Measurements from ENCODE around the gene AATK.
"Not testable (repeated sequence)": the region's sequence is repeated elsewhere in the genome, so short reads cannot be mapped to it uniquely, and the experiment has no call there.

AATK gene

DNA sequence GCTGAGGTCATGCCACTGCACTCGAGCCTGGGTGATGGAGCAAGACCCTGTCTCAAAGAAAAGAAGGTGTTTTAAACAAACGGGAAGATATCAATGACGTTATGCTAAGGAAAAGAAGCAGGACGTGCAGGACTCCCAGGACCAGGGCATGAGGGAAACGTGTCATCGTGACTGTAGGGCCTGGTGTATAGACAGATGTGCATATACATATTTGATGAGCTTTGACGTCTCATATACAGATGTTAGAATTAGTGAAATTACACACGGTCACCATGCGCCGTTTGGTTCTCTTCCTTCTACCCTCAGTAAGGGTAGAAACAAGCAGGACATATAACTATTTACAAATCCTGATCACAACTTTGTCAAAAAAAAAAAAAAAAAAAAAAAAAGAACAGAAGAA, 18.3 kb downstream of the AATK start:
- Histone ChIP-seq H3K27me3 (ENCODE audit: control insufficient read depth, insufficient read depth, low read length) (peaks cover 2% of the 10 kb centered on the region), H3K4me3 (ENCODE audit: low read length) (no peak overlapping the region), H3K4me2 (ENCODE audit: low read length) (no peak overlapping the region), H3K4me1 (ENCODE audit: control insufficient read depth, insufficient read depth, low read length) (no peaks in the 10 kb centered on the region), H3K9ac (ENCODE audit: low read depth, low read length) (no peak overlapping the region), H3K9me3 (replicated peaks; ENCODE audit: low read length) (no peaks in the 10 kb centered on the region), H3K36me3 (ENCODE audit: insufficient read depth, low read length) (no peaks in the 10 kb centered on the region)

DNA sequence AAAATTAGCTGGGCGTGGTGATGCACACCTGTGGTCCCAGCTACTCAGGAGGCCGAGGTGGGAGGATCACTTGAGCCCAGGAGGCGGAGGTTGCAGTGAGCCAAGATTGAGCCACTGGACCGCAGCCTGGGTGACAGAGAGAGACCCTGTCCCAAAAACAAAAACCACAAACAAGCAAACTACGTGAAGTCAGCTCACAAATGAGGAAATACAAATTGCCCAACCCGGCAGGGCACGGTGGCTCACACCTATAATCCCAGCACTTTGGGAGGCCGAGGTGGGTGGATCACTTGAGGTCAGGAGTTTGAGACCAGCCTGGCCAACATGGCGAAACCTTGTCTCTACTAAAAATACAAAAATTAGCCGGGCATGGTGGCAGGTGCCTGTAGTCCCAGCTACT, 19.8 kb downstream of the AATK start:
- H3K4me3 ChIP-seq (ENCODE audit: low read length); H3K4me1 ChIP-seq (ENCODE audit: control insufficient read depth, insufficient read depth, low read length); H3K9ac ChIP-seq (ENCODE audit: low read depth, low read length); H3K4me2 ChIP-seq (ENCODE audit: low read length); H3K9me3 ChIP-seq (replicated peaks; ENCODE audit: low read length); H3K36me3 ChIP-seq (ENCODE audit: insufficient read depth, low read length); H3K27me3 ChIP-seq (ENCODE audit: control insufficient read depth, insufficient read depth, low read length): not testable (repeated sequence)

GRCh38 chr17:81144423-81144781, 21.6 kb downstream of the AATK start:
- Histone ChIP-seq H3K4me1 (ENCODE audit: control insufficient read depth, insufficient read depth, low read length) (no peaks in the 10 kb centered on the region), H3K9ac (ENCODE audit: low read depth, low read length) (no peak overlapping the region), H3K4me3 (ENCODE audit: low read length) (no peak overlapping the region), H3K27me3 (ENCODE audit: control insufficient read depth, insufficient read depth, low read length) (peaks cover 2% of the 10 kb centered on the region), H3K36me3 (ENCODE audit: insufficient read depth, low read length) (no peaks in the 10 kb centered on the region), H3K4me2 (ENCODE audit: low read length) (no peak overlapping the region), H3K9me3 (replicated peaks; ENCODE audit: low read length) (no peaks in the 10 kb centered on the region)

GRCh38 chr17:81143717-81144422, 22.2 kb downstream of the AATK start:
- H3K4me2 ChIP-seq (ENCODE audit: low read length): no peak overlapping the region
- H3K9me3 ChIP-seq (replicated peaks; ENCODE audit: low read length): no peaks in the 10 kb centered on the region

GRCh38 chr17:81143200-81143527, 22.9 kb downstream of the AATK start:
- no peaks in the 10 kb centered on the region for H3K36me3 ChIP-seq (ENCODE audit: insufficient read depth, low read length)
- no peaks in the 10 kb centered on the region for H3K9me3 ChIP-seq (replicated peaks; ENCODE audit: low read length)
- H3K4me3 ChIP-seq (ENCODE audit: low read length): no peak overlapping the region
- no peaks in the 10 kb centered on the region for H3K4me1 ChIP-seq (ENCODE audit: control insufficient read depth, insufficient read depth, low read length)
- peak overlapping the region; percentile 56 for H3K9ac ChIP-seq (ENCODE audit: low read depth, low read length)
- no peaks in the 10 kb centered on the region for H3K27me3 ChIP-seq (ENCODE audit: control insufficient read depth, insufficient read depth, low read length)
- H3K4me2 ChIP-seq (ENCODE audit: low read length): no peak overlapping the region

More at GRCh38 chr17:81143717-81144422, 22.2 kb downstream of the AATK start:
- H3K27me3 ChIP-seq (ENCODE audit: control insufficient read depth, insufficient read depth, low read length): peaks cover 2% of the 10 kb centered on the region
- H3K9ac ChIP-seq (ENCODE audit: low read depth, low read length): no peak overlapping the region
- no peak overlapping the region for H3K4me3 ChIP-seq (ENCODE audit: low read length)
- no peaks in the 10 kb centered on the region for H3K4me1 ChIP-seq (ENCODE audit: control insufficient read depth, insufficient read depth, low read length)
- H3K36me3 ChIP-seq (ENCODE audit: insufficient read depth, low read length): no peaks in the 10 kb centered on the region

- Histone ChIP-seq H3K4me1 (ENCODE audit: control insufficient read depth, insufficient read depth, low read length) (no peaks in the 10 kb centered on the region), H3K36me3 (ENCODE audit: insufficient read depth, low read length) (no peaks in the 10 kb centered on the region), H3K9ac (ENCODE audit: low read depth, low read length) (peak overlapping the region; percentile 56), H3K4me2 (ENCODE audit: low read length) (peak overlapping the region; percentile 59), H3K27me3 (ENCODE audit: control insufficient read depth, insufficient read depth, low read length) (no peaks in the 10 kb centered on the region), H3K4me3 (ENCODE audit: low read length) (no peak overlapping the region), H3K9me3 (replicated peaks; ENCODE audit: low read length) (no peaks in the 10 kb centered on the region)
Measured at GRCh38 chr17:81142301-81143199, 23.5 kb downstream of the AATK start.

DNA sequence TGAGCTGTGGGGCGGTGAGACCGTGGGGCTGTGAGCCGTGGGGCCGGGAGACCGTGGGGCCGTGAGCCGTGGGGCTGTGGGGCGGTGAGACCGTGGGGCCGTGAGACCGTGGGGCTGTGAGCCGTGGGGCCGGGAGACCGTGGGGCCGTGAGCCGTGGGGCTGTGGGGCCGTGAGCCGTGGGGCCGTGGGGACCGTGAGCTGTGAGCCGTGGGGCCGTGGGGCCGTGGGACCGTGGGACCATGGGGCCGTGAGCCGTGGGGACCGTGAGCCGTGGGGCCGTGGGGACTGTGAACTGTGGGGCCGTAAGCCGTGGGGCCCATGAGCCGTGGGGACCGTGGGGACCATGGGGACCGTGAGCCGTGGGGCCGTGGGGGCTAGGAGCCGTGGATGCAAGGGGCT, 25.3 kb downstream of the AATK start:
- Histone ChIP-seq H3K4me2 (ENCODE audit: low read length) (no peak overlapping the region), H3K9me3 (replicated peaks; ENCODE audit: low read length) (no peaks in the 10 kb centered on the region), H3K4me3 (ENCODE audit: low read length) (no peak overlapping the region), H3K36me3 (ENCODE audit: insufficient read depth, low read length) (no peaks in the 10 kb centered on the region), H3K27me3 (ENCODE audit: control insufficient read depth, insufficient read depth, low read length) (peaks cover 3% of the 10 kb centered on the region), H3K4me1 (ENCODE audit: control insufficient read depth, insufficient read depth, low read length) (no peaks in the 10 kb centered on the region), H3K9ac (ENCODE audit: low read depth, low read length) (no peak overlapping the region)

DNA sequence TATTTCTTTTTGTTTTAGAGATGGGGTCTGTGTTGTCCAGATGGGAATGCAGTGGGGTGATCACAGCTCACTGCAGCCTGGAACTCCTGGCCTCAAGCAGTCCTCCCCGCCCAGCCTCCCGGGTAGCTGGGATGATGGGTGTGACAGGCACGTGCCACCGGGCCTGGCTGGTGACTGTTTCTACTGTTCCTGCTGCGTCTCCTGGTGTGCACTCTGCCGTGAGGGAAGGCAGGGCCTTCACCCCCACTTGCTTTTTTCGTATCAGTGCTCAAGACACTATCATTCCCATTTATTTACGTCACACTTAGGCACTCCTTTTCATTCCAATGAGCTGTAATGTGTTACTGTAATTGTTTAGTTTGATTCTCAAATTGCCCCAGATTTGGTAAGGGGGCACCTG, 26.0 kb downstream of the AATK start:
- H3K4me2 ChIP-seq (ENCODE audit: low read length): no peak overlapping the region
- peaks cover 7% of the 10 kb centered on the region for H3K27me3 ChIP-seq (ENCODE audit: control insufficient read depth, insufficient read depth, low read length)
- no peaks in the 10 kb centered on the region for H3K9me3 ChIP-seq (replicated peaks; ENCODE audit: low read length)
- H3K9ac ChIP-seq (ENCODE audit: low read depth, low read length): no peak overlapping the region
- no peak overlapping the region for H3K4me3 ChIP-seq (ENCODE audit: low read length)
- no peaks in the 10 kb centered on the region for H3K36me3 ChIP-seq (ENCODE audit: insufficient read depth, low read length)
- H3K4me1 ChIP-seq (ENCODE audit: control insufficient read depth, insufficient read depth, low read length): no peaks in the 10 kb centered on the region

GRCh38 chr17:81139428-81139827, 26.6 kb downstream of the AATK start:
- no peaks in the 10 kb centered on the region for H3K4me1 ChIP-seq (ENCODE audit: control insufficient read depth, insufficient read depth, low read length)
- H3K36me3 ChIP-seq (ENCODE audit: insufficient read depth, low read length): no peaks in the 10 kb centered on the region
- H3K4me2 ChIP-seq (ENCODE audit: low read length): no peak overlapping the region
- H3K9me3 ChIP-seq (replicated peaks; ENCODE audit: low read length): no peaks in the 10 kb centered on the region
- H3K9ac ChIP-seq (ENCODE audit: low read depth, low read length): no peak overlapping the region
- H3K27me3 ChIP-seq (ENCODE audit: control insufficient read depth, insufficient read depth, low read length): peaks cover 7% of the 10 kb centered on the region
- no peak overlapping the region for H3K4me3 ChIP-seq (ENCODE audit: low read length)

DNA sequence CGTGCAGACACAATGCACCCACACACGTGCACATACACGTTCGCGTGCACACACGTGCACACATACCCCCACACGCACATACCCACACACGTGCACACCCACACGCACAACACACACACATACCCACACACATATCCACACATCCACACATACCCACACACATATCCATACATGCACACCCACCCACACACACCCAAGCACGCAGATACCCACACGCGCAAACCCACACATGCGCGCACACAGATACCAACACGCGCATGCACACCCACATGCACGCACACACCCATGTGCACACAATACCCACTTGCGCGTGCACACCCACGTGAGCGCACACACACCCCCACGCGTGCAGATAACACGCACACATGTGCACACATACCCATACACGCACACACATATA, 27.5 kb downstream of the AATK start:
- Histone ChIP-seq H3K4me1 (ENCODE audit: control insufficient read depth, insufficient read depth, low read length) (no peaks in the 10 kb centered on the region), H3K9me3 (replicated peaks; ENCODE audit: low read length) (no peaks in the 10 kb centered on the region), H3K9ac (ENCODE audit: low read depth, low read length) (no peak overlapping the region), H3K4me2 (ENCODE audit: low read length) (no peak overlapping the region), H3K27me3 (ENCODE audit: control insufficient read depth, insufficient read depth, low read length) (peaks cover 7% of the 10 kb centered on the region), H3K36me3 (ENCODE audit: insufficient read depth, low read length) (no peaks in the 10 kb centered on the region), H3K4me3 (ENCODE audit: low read length) (no peak overlapping the region)

DNA sequence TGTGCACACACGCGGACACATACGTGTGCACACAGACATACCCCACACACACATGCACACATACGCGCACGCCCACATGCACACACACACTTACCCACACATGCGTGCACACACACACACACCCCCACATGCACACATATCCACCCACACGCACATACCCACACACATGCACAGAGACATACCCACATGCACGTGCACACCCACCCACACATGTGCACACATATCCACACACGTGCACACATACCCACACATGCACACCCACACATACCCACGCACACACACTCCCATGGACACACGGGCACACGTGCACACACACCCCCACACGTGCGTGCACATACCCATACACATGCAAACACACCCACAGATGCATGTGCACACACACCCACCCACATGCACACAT, 27.9 kb downstream of the AATK start:
- Histone ChIP-seq H3K9ac (ENCODE audit: low read depth, low read length) (no peak overlapping the region), H3K4me1 (ENCODE audit: control insufficient read depth, insufficient read depth, low read length) (no peaks in the 10 kb centered on the region), H3K4me2 (ENCODE audit: low read length) (no peak overlapping the region), H3K4me3 (ENCODE audit: low read length) (no peak overlapping the region), H3K27me3 (ENCODE audit: control insufficient read depth, insufficient read depth, low read length) (peaks cover 7% of the 10 kb centered on the region), H3K9me3 (replicated peaks; ENCODE audit: low read length) (no peaks in the 10 kb centered on the region), H3K36me3 (ENCODE audit: insufficient read depth, low read length) (no peaks in the 10 kb centered on the region)

DNA sequence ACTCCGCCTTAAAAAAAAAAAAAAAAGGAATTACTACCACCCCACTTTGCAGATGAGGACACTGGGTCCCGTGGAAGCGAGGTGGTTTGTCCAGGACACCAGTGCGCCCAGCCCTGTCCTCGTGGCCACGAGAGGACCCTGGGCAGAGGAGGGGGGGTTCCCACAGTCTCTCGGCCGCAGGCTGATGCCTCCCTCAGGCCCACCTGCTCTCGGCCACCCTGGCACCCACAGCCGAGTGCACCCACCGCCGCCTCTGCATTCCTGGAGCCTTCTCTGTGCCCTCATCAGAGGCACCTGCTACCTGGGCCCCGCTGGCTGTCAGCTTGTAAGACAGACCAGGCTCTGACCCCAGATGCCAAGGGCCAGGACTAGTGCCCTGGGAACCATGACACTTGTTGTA, 28.8 kb downstream of the AATK start:
- Histone ChIP-seq H3K4me3 (ENCODE audit: low read length) (no peak overlapping the region), H3K27me3 (ENCODE audit: control insufficient read depth, insufficient read depth, low read length) (peaks cover 7% of the 10 kb centered on the region), H3K9ac (ENCODE audit: low read depth, low read length) (no peak overlapping the region), H3K4me1 (ENCODE audit: control insufficient read depth, insufficient read depth, low read length) (no peaks in the 10 kb centered on the region), H3K4me2 (ENCODE audit: low read length) (no peak overlapping the region), H3K9me3 (replicated peaks; ENCODE audit: low read length) (no peaks in the 10 kb centered on the region), H3K36me3 (ENCODE audit: insufficient read depth, low read length) (no peaks in the 10 kb centered on the region)
